SU-DHL-6 (cell line): ENCODE data around the gene EFS.

Experiments used
- H2AFZ ChIP-seq: fragments of 200-600 bp; sonication (generic); 2 replicates; pipeline ENCODE4 v1.6.1; 2014; ENCODE audit warnings: low read depth, mild to moderate bottlenecking, moderate library complexity, mixed read lengths, antibody characterized with exemption, low read length; ENCODE audit not compliant: severe bottlenecking
- H3F3A ChIP-seq: fragments of 200-600 bp; shearing (Covaris generic); 2 replicates; pipeline ENCODE4 v1.6.0; 2016; ENCODE audit warnings: antibody characterized with exemption, mild to moderate bottlenecking; ENCODE audit not compliant: insufficient read depth
- H3K27ac ChIP-seq: fragments of 200-600 bp; sonication (generic); 2 replicates; pipeline ENCODE4 v1.5.1; 2016; ENCODE audit warnings: low read depth, mild to moderate bottlenecking, low read length, moderate library complexity, mixed read lengths
- H3K27me3 ChIP-seq: fragments of 200-600 bp; sonication (generic), shearing (Covaris generic); 2 replicates; pipeline ENCODE4 v1.6.0; 2014; ENCODE audit warnings: mild to moderate bottlenecking, low read length
- H3K36me3 ChIP-seq: fragments of 200-600 bp; sonication (generic); 2 replicates; pipeline ENCODE4 v1.6.1; 2014; ENCODE audit warnings: mild to moderate bottlenecking, low read length, mixed read lengths
- H3K4me2 ChIP-seq: fragments of 300-600, 200-600 bp; shearing (Covaris generic), sonication (generic); 2 replicates; pipeline ENCODE4 v1.6.0; 2014; ENCODE audit warnings: low read length, low read depth, mild to moderate bottlenecking; ENCODE audit not compliant: poor library complexity, severe bottlenecking
- H3K4me3 ChIP-seq: fragments of 200-600 bp; sonication (generic); 2 replicates; pipeline ENCODE4 v1.5.1; 2014; ENCODE audit warnings: antibody characterized with exemption, low read length, mild to moderate bottlenecking, mixed read lengths; ENCODE audit not compliant: insufficient read depth, poor library complexity, severe bottlenecking
- H3K79me2 ChIP-seq: fragments of 200-600 bp; sonication (generic); 2 replicates; pipeline ENCODE4 v1.6.1; 2014; ENCODE audit warnings: mild to moderate bottlenecking, low read length, moderate library complexity; ENCODE audit not compliant: insufficient read depth
- H3K9ac ChIP-seq: fragments of 200-600 bp; sonication (generic); 2 replicates; pipeline ENCODE4 v1.7.0; 2014; ENCODE audit warnings: mild to moderate bottlenecking, low read length
- H3K9me2 ChIP-seq: fragments of 200-600 bp; sonication (generic); replicated peaks from 2 replicates; pipeline ENCODE4 v1.6.1; 2014; ENCODE audit warnings: low read length; ENCODE audit not compliant: insufficient read depth
- H3K9me3 ChIP-seq: fragments of 200-600 bp; sonication (generic); 2 replicates; pipeline ENCODE4 v1.6.1; 2014; ENCODE audit warnings: low read length, mixed read lengths; ENCODE audit not compliant: insufficient read depth
- H4K20me1 ChIP-seq: fragments of 200-600 bp; sonication (generic); 2 replicates; pipeline ENCODE4 v1.6.1; 2014; ENCODE audit warnings: low read depth, mild to moderate bottlenecking, antibody characterized with exemption, low read length, moderate library complexity, mixed read lengths
- EZH2phosphoT487 ChIP-seq: fragments of 200-600 bp; sonication (generic), shearing (Covaris generic); conservative IDR thresholded peaks from 2 replicates; pipeline ENCODE4 v1.6.1; 2018; ENCODE audit warnings: mild to moderate bottlenecking, antibody characterized with exemption, low read length, moderate library complexity, mixed read lengths
- TF ChIP-seq, protein P1 (sequence below): fragments of 200-600 bp; sonication (generic); IDR thresholded peaks from one replicate; pipeline ENCODE4 v1.5.1; 2017; ENCODE audit warnings: antibody characterized with exemption, mild to moderate bottlenecking, low read length, moderate library complexity; ENCODE audit not compliant: insufficient read depth, poor library complexity, severe bottlenecking

The EFS gene

DNA sequence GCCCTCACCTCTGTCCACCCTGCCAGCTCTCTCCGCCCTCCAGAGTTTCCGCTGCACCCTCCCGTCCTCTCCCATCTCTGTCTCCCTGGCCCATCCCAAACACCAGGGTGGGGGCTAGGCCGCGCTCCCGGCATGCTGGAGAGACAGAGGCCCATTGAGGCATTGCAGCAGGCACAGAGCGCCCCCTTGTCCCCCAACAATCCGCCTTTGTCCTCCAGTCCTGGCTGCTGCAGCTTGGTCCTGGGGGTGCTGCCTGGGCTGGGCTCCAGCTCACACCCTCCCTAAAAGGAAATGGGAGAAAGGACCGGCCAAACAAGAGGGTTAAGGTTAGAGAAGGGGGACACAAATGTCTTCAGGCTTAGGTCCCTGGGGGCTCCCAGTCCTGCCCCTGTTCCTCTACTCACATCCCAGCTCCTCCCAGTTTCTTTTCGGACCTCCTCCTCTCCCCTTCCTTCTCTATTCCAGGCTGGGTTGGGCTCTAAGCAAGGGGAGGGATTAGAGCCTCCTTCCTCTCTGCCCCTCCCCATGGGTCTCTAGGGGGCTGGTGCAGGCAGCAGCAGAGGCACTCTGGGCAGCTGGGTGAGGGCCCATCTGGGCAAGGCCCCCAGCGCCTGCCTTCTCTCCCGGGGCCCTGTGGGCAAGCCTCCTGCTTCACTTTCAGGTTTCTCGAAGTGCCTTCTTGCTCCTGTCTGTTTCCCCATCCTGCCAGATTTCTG lies 11.7 kb upstream of the EFS start, which contains the start of gene CMTM5:
Gene CMTM5, plus strand, starts transcription at position 565 of the 716 bp plus-strand sequence. CDS start 206 bp downstream, outside the sequence.
- no peaks in the 10 kb centered on the region for H3K9me2 ChIP-seq
- no peak within 1 kb of the TSS for H3K4me2 ChIP-seq
- no peaks in the 10 kb centered on the region for H3K27me3 ChIP-seq
- H3K36me3 ChIP-seq, result no peaks in the 10 kb centered on the region
- H3K9ac ChIP-seq, result no peak within 1 kb of the TSS
- H3K27ac ChIP-seq, result no peak within 1 kb of the TSS
- no peak within 1 kb of the TSS for H3K4me3 ChIP-seq
- H3K79me2 ChIP-seq, result no peaks in the 10 kb centered on the region
- TF ChIP-seq, protein P1, sequence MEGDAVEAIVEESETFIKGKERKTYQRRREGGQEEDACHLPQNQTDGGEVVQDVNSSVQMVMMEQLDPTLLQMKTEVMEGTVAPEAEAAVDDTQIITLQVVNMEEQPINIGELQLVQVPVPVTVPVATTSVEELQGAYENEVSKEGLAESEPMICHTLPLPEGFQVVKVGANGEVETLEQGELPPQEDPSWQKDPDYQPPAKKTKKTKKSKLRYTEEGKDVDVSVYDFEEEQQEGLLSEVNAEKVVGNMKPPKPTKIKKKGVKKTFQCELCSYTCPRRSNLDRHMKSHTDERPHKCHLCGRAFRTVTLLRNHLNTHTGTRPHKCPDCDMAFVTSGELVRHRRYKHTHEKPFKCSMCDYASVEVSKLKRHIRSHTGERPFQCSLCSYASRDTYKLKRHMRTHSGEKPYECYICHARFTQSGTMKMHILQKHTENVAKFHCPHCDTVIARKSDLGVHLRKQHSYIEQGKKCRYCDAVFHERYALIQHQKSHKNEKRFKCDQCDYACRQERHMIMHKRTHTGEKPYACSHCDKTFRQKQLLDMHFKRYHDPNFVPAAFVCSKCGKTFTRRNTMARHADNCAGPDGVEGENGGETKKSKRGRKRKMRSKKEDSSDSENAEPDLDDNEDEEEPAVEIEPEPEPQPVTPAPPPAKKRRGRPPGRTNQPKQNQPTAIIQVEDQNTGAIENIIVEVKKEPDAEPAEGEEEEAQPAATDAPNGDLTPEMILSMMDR, result no peak
- TF ChIP-seq EZH2phosphoT487, result no peak
- H4K20me1 ChIP-seq, result no peaks in the 10 kb centered on the region
- H3F3A ChIP-seq, result no peaks in the 10 kb centered on the region
- no peak within 1 kb of the TSS for H2AFZ ChIP-seq
- no peaks in the 10 kb centered on the region for H3K9me3 ChIP-seq

DNA sequence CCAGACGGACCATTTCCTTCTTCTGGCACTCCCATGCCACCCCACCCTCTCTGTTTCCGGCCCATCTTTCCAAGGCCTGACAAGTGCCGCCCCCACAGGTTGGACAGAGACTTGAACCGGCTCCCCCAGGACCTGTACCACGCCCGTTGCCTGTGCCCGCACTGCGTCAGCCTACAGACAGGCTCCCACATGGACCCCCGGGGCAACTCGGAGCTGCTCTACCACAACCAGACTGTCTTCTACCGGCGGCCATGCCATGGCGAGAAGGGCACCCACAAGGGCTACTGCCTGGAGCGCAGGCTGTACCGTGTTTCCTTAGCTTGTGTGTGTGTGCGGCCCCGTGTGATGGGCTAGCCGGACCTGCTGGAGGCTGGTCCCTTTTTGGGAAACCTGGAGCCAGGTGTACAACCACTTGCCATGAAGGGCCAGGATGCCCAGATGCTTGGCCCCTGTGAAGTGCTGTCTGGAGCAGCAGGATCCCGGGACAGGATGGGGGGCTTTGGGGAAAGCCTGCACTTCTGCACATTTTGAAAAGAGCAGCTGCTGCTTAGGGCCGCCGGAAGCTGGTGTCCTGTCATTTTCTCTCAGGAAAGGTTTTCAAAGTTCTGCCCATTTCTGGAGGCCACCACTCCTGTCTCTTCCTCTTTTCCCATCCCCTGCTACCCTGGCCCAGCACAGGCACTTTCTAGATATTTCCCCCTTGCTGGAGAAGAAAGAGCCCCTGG lies 10.7 kb upstream of the EFS start:
- Histone ChIP-seq H3K4me2 (no peak overlapping the region), H3K9me2 (no peaks in the 10 kb centered on the region), H2AFZ (no peak overlapping the region), H3K9me3 (no peaks in the 10 kb centered on the region), H3K27me3 (no peaks in the 10 kb centered on the region), H3K27ac (no peak overlapping the region), H3K9ac (no peak overlapping the region), H3K79me2 (no peaks in the 10 kb centered on the region), H3K36me3 (no peaks in the 10 kb centered on the region), H3F3A (no peaks in the 10 kb centered on the region), H3K4me3 (no peak overlapping the region), H4K20me1 (no peaks in the 10 kb centered on the region)
- no peak for TF ChIP-seq EZH2phosphoT487
- TF ChIP-seq, protein P1, result no peak

DNA sequence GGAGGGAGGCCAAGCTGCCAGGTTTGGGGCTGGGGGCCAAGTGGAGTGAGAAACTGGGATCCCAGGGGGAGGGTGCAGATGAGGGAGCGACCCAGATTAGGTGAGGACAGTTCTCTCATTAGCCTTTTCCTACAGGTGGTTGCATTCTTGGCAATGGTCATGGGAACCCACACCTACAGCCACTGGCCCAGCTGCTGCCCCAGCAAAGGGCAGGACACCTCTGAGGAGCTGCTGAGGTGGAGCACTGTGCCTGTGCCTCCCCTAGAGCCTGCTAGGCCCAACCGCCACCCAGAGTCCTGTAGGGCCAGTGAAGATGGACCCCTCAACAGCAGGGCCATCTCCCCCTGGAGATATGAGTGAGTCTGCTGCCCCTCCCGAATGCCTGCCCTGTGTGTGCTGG lies 8.1 kb upstream of the EFS start:
- Histone ChIP-seq H3K27ac (no peak overlapping the region), H3K27me3 (no peaks in the 10 kb centered on the region), H3K9ac (no peak overlapping the region), H2AFZ (no peak overlapping the region), H3K4me3 (no peak overlapping the region), H3K9me3 (no peaks in the 10 kb centered on the region), H3K4me2 (no peak overlapping the region), H3K79me2 (no peaks in the 10 kb centered on the region), H3K36me3 (no peaks in the 10 kb centered on the region), H3F3A (no peaks in the 10 kb centered on the region), H4K20me1 (no peaks in the 10 kb centered on the region), H3K9me2 (no peaks in the 10 kb centered on the region)
- TF ChIP-seq, protein P1, result no peak
- no peak for TF ChIP-seq EZH2phosphoT487
